NCI-H2107 treated with DMSO at 0.1 percent for 48 hours (cell line): Measurements from ENCODE around the gene ABCB11.
"Not testable (repeated sequence)": the region's sequence is repeated elsewhere in the genome, so short reads cannot be mapped to it uniquely, and the experiment has no call there.

Experiments used
- DNase-seq: peaks from one replicate; lab custom pipeline; 2025; ENCODE audit not compliant: unreplicated experiment; lab: John Stamatoyannopoulos, UW

Gene ABCB11

DNA sequence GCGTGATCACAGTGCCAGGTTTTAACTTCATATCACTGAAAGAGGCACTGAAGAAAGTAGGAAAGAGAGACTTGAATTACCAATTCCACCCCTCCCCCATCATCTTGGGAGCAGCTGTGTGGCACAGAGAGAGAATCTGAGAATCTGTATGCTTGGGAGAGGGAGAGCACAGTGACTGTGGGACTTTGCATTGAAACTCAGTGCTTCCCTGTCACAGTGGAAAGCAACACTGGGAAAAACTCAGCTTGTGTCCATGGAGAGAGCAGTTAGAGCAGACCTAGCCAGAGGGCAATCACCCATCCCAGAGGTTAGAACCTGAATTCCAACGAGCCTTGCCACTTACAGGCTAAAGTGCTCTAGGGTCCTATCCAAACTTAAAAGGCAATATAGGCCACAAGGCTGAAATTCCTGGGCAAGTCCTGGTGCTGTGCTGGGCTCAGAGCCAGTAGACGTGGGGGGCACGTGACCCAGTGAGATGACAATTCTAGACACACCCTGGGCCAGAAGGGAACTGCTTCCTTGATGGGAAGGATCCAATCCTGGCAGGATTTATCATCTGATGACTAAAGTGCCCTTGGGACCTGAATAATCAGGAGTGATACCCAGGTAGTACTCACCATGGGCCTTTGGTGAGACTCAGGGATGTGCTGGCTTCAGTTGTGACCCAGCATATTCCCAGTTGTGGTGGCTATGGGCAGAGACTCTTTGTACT, 15.5 kb upstream of the ABCB11 start:
- no peak for DNase-seq

DNA sequence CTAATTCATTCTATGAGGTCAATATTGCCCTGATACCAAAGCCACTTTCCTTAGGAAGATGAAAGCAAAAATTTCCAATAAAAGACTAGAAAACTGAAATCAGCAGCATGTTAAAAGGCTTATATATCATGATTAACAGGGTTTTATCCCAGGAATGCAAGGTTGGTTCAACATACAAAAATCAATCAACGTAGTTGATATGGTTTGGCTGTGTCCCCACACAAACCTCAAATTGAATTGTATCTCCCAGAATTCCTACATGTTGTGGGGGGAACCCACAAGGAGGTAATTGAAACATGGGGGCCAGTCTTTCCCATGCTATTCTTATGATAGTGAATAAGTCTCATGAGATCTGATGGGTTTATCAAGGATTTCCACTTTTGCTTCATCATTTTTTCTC, 11.7 kb upstream of the ABCB11 start:
- no peak for DNase-seq

DNA sequence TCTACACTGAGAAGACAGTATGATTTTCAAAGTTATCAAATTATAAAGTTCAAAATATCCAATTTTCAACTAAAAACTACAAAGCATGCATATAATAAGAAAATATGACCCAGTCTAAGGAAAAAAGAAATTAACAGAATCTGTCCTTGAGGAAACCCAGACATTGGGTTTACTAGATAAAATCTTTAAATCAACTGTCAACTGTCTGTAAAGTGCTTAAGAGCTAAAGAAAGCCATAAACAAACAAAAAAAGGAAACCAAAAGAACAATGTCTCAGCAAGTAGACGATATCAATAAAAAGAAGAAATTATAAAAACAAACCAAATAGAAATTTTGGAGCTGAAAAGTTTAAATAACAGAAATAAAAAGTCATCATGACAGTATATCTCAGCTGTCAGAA, 10.5 kb upstream of the ABCB11 start:
- DNase-seq: no peak

- no peak for DNase-seq
These were observed 8.6 kb upstream of the ABCB11 start for GRCh38 chr2:169039702-169040101.

GRCh38 chr2:169038338-169038757, 7.2 kb upstream of the ABCB11 start:
- no peak for DNase-seq

DNA sequence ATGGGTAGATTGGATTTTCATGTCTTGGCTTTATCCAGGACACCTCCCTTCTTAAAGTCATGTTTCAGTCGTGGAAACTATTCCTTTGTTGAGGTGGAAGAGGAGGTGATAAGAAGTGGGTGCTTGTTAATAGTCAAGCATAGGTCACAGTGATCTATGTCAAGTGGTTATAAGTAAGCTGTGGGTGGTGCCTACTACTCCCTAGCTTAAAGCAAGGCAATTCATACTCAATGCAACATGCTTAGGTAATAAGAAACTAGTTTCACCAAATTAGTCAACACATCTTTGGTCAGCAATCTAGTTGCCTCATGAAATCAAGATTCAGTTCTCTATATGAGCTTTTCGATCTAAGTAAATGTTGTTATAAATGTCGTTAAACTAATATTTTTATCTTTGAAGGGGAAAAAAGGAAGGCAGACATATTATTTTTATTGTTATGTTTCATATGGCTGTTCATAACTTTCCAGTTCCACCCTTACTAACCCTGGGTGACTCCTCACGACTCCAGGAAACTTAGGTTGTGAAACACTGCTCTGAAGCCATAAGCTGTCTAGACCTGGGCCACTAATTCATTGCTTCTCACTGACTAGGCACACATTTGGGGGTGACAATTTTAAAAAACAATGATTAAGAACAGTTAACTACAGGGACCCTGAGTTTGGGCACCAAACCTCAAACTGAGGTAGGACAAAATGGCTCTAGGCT, 5.8 kb upstream of the ABCB11 start:
- no peak for DNase-seq

DNA sequence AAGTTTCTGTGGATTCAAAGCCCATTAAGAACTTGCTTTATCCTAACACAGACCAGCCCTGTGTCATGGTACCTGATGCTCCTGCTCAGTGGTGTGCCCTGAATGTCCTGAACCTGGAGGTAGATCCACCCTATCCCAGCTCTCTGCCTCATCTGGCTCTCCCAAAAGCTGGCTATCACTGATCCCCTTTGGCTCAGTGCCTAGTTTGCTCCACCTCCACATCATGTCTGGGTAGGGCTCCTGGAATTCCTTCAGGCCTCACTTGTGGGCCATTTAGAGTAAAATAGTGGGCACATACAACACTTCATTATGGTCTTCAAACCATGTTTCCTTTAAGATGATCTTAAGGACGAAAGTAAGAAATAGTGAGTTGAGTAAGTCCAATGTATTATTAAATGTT, 4.8 kb upstream of the ABCB11 start:
- DNase-seq: no peak

- no peak for DNase-seq
These were observed 3.9 kb upstream of the ABCB11 start for GRCh38 chr2:169034984-169035544.

- no peak for DNase-seq
These were observed 3.1 kb upstream of the ABCB11 start for GRCh38 chr2:169034256-169034655.

GRCh38 chr2:169029341-169029740, 1.8 kb downstream of the ABCB11 start:
- DNase-seq: no peak

- no peak for DNase-seq
These were observed 3.9 kb downstream of the ABCB11 start for GRCh38 chr2:169027234-169027633.

DNA sequence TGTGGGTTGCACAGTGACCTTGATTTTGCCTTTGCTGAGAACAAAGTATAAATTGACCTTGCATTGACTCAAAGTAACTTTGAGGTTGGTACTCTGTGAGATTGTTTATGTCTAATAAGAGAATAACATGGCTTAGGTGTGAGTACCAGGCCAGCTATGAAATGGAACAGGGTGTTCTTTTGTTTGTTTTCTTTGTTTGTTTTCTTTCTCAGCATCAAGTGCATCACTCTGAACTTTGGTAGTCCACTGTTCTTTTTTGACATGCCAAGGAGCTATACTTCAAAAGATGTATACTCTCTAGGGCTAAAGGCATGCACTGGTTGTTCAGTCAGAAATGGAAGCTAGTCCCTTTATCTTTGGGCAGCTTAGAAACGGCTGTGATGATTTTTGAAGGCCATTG, 5.1 kb downstream of the ABCB11 start:
- no peak for DNase-seq

GRCh38 chr2:169023161-169023560, 8.0 kb downstream of the ABCB11 start:
- no peak for DNase-seq

- DNase-seq: no peak
These were observed 12.7 kb downstream of the ABCB11 start for GRCh38 chr2:169018390-169018789.

DNA sequence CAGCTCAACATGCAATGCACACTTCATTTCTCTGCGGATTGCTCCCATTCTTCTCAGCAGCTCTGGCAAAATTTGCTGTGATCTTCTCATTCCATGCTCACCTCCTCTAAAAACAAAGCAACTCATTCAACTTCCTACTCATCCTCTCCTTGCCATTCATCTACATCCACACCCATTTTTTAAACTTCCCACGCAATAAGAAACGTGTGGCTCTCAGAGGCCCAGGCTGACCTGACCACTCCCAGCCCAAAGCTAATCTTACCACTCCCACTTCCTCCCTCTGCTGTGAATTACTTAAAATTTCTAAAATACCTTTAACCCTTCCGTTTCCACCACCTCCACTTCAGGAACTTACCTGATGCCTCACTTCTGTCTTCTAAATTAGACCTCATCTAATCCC, 15.2 kb downstream of the ABCB11 start:
- no peak for DNase-seq

DNA sequence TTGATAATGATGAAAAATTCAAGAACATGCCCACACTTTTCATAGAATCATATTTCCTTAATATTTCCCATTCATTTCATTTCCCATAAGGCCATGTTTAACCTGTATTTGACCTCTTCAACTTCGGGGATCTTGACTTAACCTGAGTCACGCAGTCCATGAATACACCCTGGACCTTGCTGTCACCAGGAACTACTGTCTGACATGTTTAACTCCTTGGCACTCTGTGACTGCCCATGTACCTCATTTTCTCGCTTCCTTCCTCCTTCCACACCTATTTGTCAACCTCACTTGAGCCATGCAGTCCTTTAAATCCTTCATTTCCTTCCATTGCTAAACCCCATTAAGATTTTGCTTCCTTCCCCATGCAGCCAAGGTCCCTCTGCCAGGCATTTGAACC, 16.3 kb downstream of the ABCB11 start:
- no peak for DNase-seq

DNA sequence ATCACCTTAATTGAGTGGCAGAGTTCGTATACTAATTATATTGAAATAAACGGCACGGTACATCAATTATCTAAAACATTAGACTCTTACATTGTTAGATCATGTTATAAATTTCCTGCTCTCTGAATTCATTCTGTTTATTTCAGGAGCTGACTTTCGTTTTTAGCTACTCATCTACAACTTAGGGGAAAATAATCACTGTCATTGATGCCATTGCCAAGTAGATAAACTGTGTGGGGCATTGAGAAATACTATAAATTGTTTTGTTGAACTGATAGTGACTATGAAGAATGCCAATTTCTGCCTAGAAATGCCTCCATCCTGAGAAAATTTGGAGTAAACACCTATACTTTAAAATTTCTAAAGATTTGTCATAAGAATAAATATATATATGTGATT, 17.5 kb downstream of the ABCB11 start:
- no peak for DNase-seq

GRCh38 chr2:169012812-169013627, 18.1 kb downstream of the ABCB11 start:
- DNase-seq: no peak

DNA sequence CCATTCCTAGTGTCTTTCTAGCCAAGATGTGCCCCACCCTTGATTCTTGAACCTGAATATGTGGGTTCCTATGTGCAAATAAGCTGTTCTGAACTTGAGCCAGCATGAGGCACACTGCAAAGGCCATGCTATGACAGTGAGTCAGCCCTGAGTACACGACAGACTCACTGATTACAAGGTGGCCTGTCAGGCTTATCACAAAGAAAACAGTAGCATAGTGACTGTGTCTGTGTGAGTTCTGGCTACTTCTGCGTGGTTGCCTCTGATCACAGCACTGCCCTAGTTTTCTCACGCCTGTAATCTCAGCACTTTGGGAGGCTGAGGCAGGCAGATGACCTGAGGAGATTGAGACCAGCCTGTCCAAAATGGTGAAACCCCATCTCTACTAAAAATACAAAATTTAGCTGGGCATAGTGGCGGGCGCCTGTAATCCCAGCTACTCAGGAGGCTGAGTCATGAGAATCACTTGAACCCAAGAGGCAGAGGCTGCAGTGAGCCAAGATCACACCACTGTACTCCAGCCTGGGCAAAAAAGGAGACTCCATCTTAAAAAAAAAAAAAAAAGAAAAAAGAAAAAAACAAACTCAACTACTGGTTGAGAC, 18.8 kb downstream of the ABCB11 start:
- not testable (repeated sequence) for DNase-seq

GRCh38 chr2:169011698-169012097, 19.4 kb downstream of the ABCB11 start:
- no peak for DNase-seq
